Neural progenitor cell (in vitro differentiated cells): ENCODE measurements around the gene ATG9B. TPM values are rescaled to one million over a fixed set of nuclear protein-coding genes. Genes with fewer than 3 reads are reported as not detected.

Experiments used
- DNase-seq: peaks from one replicate; pipeline ENCODE4 v3.0.0-alpha.2; 2016; ENCODE audit warnings: low spot score
- H2AFZ ChIP-seq: fragments of 200-600 bp; sonication (generic); replicated peaks from 2 replicates; pipeline ENCODE4 v1.6.1; 2016; ENCODE audit warnings: antibody characterized with exemption
- H3F3A ChIP-seq: fragments of 200-600 bp; sonication (generic); 2 replicates; pipeline ENCODE4 v1.6.1; 2016; ENCODE audit warnings: antibody characterized with exemption, low read depth
- H3K27ac ChIP-seq: fragments of 200-600 bp; sonication (generic); 2 replicates; pipeline ENCODE4 v1.5.1; 2016; ENCODE audit warnings: mild to moderate bottlenecking
- H3K27me3 ChIP-seq: fragments of 200-600 bp; sonication (generic); 2 replicates; pipeline ENCODE4 v1.6.1; 2016; ENCODE audit warnings: mild to moderate bottlenecking, moderate library complexity
- H3K36me3 ChIP-seq: fragments of 200-600 bp; sonication (generic); 2 replicates; pipeline ENCODE4 v1.5.1; 2016
- H3K4me1 ChIP-seq: fragments of 200-600 bp; sonication (generic); 2 replicates; pipeline ENCODE4 v1.6.1; 2016; ENCODE audit warnings: mixed run types
- H3K4me2 ChIP-seq: fragments of 200-600 bp; sonication (generic); 2 replicates; pipeline ENCODE4 v1.6.1; 2016
- H3K4me3 ChIP-seq: fragments of 200-600 bp; sonication (generic); 2 replicates; pipeline ENCODE4 v1.5.1; 2016
- H3K79me2 ChIP-seq: fragments of 200-600 bp; sonication (generic); 2 replicates; pipeline ENCODE4 v1.6.1; 2016; ENCODE audit warnings: low read depth
- H3K9ac ChIP-seq: fragments of 200-600 bp; sonication (generic); 2 replicates; pipeline ENCODE4 v1.6.1; 2016
- H3K9me3 ChIP-seq: fragments of 200-600 bp; sonication (generic); 2 replicates; pipeline ENCODE4 v1.5.1; 2016; ENCODE audit warnings: low read depth
- H4K20me1 ChIP-seq: fragments of 200-600 bp; sonication (generic); 2 replicates; pipeline ENCODE4 v1.6.1; 2016; ENCODE audit warnings: low read depth
- H3K27ac Mint-ChIP-seq: 3 replicates; pipeline ENCODE4 v1.8.0; 2021; ENCODE audit warnings: mixed read lengths
- H3K27me3 Mint-ChIP-seq: 2 replicates; pipeline ENCODE4 v1.8.0; 2022; ENCODE audit warnings: low read depth, mild to moderate bottlenecking, inconsistent platforms, moderate library complexity, mixed read lengths; ENCODE audit not compliant: insufficient read depth
- H3K36me3 Mint-ChIP-seq: 3 replicates; pipeline ENCODE4 v1.8.0; 2021; ENCODE audit warnings: mixed read lengths
- H3K4me1 Mint-ChIP-seq: 3 replicates; pipeline ENCODE4 v1.8.0; 2021; ENCODE audit warnings: mixed read lengths
- H3K4me3 Mint-ChIP-seq: 3 replicates; pipeline ENCODE4 v1.8.0; 2021; ENCODE audit warnings: mild to moderate bottlenecking, moderate library complexity, mixed read lengths
- H3K9me3 Mint-ChIP-seq: 3 replicates; pipeline ENCODE4 v1.8.0; 2020; ENCODE audit warnings: mixed read lengths
- EZH2 ChIP-seq: fragments of 200-600 bp; sonication (generic); IDR thresholded peaks from 2 replicates; pipeline ENCODE4 v1.6.1; 2017; ENCODE audit warnings: antibody characterized with exemption, mild to moderate bottlenecking, moderate library complexity
- EZH2phosphoT487 ChIP-seq: fragments of 200-600 bp; sonication (generic); IDR thresholded peaks from 2 replicates; pipeline ENCODE4 v1.6.1; 2017; ENCODE audit warnings: antibody characterized with exemption
- total RNA-seq: library from RNA; depleted of rRNA; stranded (reverse); fragments of >200 nt; gene quantifications from 2 replicates; pipeline ENCODE4 v1.2.3, GENCODE V29; 2015; ENCODE audit warnings: low replicate concordance
- TF ChIP-seq, protein P1 (sequence below): fragments of 200-600 bp; sonication (generic); IDR thresholded peaks from 2 replicates; pipeline ENCODE4 v1.5.1; 2017; ENCODE audit warnings: antibody characterized with exemption, mild to moderate bottlenecking

ATG9B gene
- total RNA-seq, 1 donor from 2014 or later, result 0.43 TPM

DNA sequence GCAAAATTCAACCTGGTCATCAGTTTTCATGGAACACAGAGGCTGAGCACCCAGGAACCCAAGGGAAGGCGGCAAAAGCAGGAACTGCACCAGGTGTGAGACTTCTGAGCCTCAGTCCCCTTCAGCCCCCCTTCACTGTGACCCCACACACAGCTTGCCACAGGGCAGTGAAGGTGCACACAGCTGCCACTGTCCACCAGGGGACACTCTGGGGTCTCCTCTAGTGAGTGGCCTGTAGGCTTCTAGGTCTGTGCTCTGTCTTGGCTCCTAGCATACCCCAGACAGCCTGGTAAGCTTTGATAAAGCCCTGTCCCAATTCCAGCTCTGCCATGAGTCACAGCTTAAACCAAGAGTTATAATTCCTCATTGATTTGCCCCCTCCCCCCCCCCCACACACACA is 58.3 kb downstream of the ATG9B start:
- Mint-ChIP-seq H3K4me3 (no peak overlapping the region), H3K36me3 (no peaks in the 10 kb centered on the region)

DNA sequence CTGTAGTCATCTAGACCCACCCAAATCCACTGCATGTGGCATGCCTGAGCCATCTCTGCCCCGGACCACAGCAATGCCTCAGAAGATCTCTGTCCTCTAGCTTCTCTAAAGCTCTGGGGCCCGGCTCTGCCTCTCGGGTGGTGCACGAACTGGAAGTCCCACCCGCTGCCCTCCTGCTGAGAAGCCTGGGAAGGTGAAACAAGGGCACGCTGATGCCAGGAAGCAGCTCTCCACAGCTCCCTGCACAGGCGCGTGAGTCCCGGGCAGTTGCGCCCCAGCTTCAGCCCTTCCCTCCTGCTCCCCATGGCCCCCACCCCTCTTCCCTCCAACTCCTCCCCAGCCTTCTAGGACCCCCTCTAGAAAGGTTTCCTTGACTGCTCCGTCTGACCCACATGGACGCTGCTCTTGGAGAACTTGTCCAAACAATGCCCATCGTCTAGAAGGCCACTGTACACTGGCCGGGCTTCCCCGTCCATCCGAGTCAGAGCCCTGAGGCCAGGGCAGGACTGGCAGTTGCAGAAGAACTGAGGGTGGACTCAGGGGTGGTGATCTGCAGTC is 58.9 kb downstream of the ATG9B start:
- no peak overlapping the region for H3K27ac Mint-ChIP-seq
- Histone ChIP-seq H3K36me3 (no peaks in the 10 kb centered on the region), H4K20me1 (no peaks in the 10 kb centered on the region), H3K4me1 (peaks cover 19% of the 10 kb centered on the region), H3K27ac (no peak overlapping the region), H2AFZ (no peak overlapping the region), H3K9ac (no peak overlapping the region), H3K4me2 (no peak overlapping the region), H3K4me3 (no peak overlapping the region), H3K9me3 (no peaks in the 10 kb centered on the region), H3F3A (no peaks in the 10 kb centered on the region), H3K27me3 (no peaks in the 10 kb centered on the region), H3K79me2 (no peaks in the 10 kb centered on the region)
- TF ChIP-seq EZH2 (no peak), EZH2phosphoT487 (no peak)
- TF ChIP-seq, protein P1, sequence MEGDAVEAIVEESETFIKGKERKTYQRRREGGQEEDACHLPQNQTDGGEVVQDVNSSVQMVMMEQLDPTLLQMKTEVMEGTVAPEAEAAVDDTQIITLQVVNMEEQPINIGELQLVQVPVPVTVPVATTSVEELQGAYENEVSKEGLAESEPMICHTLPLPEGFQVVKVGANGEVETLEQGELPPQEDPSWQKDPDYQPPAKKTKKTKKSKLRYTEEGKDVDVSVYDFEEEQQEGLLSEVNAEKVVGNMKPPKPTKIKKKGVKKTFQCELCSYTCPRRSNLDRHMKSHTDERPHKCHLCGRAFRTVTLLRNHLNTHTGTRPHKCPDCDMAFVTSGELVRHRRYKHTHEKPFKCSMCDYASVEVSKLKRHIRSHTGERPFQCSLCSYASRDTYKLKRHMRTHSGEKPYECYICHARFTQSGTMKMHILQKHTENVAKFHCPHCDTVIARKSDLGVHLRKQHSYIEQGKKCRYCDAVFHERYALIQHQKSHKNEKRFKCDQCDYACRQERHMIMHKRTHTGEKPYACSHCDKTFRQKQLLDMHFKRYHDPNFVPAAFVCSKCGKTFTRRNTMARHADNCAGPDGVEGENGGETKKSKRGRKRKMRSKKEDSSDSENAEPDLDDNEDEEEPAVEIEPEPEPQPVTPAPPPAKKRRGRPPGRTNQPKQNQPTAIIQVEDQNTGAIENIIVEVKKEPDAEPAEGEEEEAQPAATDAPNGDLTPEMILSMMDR, result no peak
- H3K4me3 Mint-ChIP-seq, result no peak overlapping the region
- no peak for DNase-seq
- peaks cover 32% of the 10 kb centered on the region for H3K4me1 Mint-ChIP-seq
- peaks cover 17% of the 10 kb centered on the region for H3K27me3 Mint-ChIP-seq
- no peaks in the 10 kb centered on the region for H3K36me3 Mint-ChIP-seq
- H3K9me3 Mint-ChIP-seq, result no peaks in the 10 kb centered on the region

More for the DNA sequence above, 58.3 kb downstream of the ATG9B start:
- Histone ChIP-seq H3K4me1 (peaks cover 26% of the 10 kb centered on the region), H3K36me3 (no peaks in the 10 kb centered on the region), H3K27me3 (no peaks in the 10 kb centered on the region), H2AFZ (no peak overlapping the region), H4K20me1 (no peaks in the 10 kb centered on the region), H3K9ac (no peak overlapping the region), H3F3A (peaks cover 4% of the 10 kb centered on the region), H3K27ac (no peak overlapping the region), H3K79me2 (no peaks in the 10 kb centered on the region), H3K4me3 (no peak overlapping the region), H3K4me2 (no peak overlapping the region), H3K9me3 (no peaks in the 10 kb centered on the region)
- peak; percentile 86 for DNase-seq
- H3K9me3 Mint-ChIP-seq, result no peaks in the 10 kb centered on the region
- H3K4me1 Mint-ChIP-seq, result peaks cover 38% of the 10 kb centered on the region
- no peak overlapping the region for H3K27ac Mint-ChIP-seq
- H3K27me3 Mint-ChIP-seq, result peaks cover 17% of the 10 kb centered on the region
- TF ChIP-seq EZH2phosphoT487, result no peak
- TF ChIP-seq, protein P1, result peak; percentile 72

Other genes starting within 250 kb of the ATG9B start
- 0.54 and 1.1 TPM in 2 replicates for gene TMEM176B, start 224.1 kb downstream of the ATG9B start, total RNA-seq
- gene TMEM176A, start 223.7 kb downstream of the ATG9B start, total RNA-seq, result 0.62 TPM in 1 of 2 replicates, not detected in the other
- not detected in 2 replicates for gene AOC1, start 172.0 kb downstream of the ATG9B start, total RNA-seq
- gene KCNH2, start 46.2 kb downstream of the ATG9B start, total RNA-seq, result 2.6 and 11.1 TPM in 2 replicates
- 1.3 and 11.0 TPM in 2 replicates for gene NOS3, start 33.5 kb downstream of the ATG9B start, total RNA-seq
- 7.9 and 19.9 TPM in 2 replicates for gene ABCB8, start 4.0 kb upstream of the ATG9B start, total RNA-seq
- 1.6 TPM in 1 of 2 replicates, not detected in the other for gene ASIC3, start 24.0 kb upstream of the ATG9B start, total RNA-seq
- 8.1 and 10.3 TPM in 2 replicates for gene CDK5, start 33.4 kb upstream of the ATG9B start, total RNA-seq
- gene SLC4A2, start 35.1 kb upstream of the ATG9B start, total RNA-seq, result 26.1 and 85.7 TPM in 2 replicates
- gene FASTK, start 56.3 kb upstream of the ATG9B start, total RNA-seq, result 22.4 and 71.0 TPM in 2 replicates
- 6.0 and 49.4 TPM in 2 replicates for gene TMUB1, start 59.0 kb upstream of the ATG9B start, total RNA-seq
- 38.9 and 73.0 TPM in 2 replicates for gene AGAP3, start 62.0 kb upstream of the ATG9B start, total RNA-seq
- gene GBX1, start 143.2 kb upstream of the ATG9B start, total RNA-seq, result not detected in 2 replicates
- not detected in 2 replicates for gene ASB10, start 162.8 kb upstream of the ATG9B start, total RNA-seq
- not detected in 2 replicates for gene H2BK1, start 186.0 kb upstream of the ATG9B start, total RNA-seq
- 31.3 and 40.7 TPM in 2 replicates for gene ABCF2, start 202.7 kb upstream of the ATG9B start, total RNA-seq
- gene CHPF2, start 208.0 kb upstream of the ATG9B start, total RNA-seq, result 8.8 and 18.3 TPM in 2 replicates
- 11.0 and 23.6 TPM in 2 replicates for gene SMARCD3, start 224.2 kb upstream of the ATG9B start, total RNA-seq